NCI-H1694 treated with DMSO at 0.1 percent for 48 hours (cell line): ENCODE results near the gene TDG.
"Not testable (repeated sequence)": the region's sequence is repeated elsewhere in the genome, so short reads cannot be mapped to it uniquely, and the experiment has no call there.

Source experiments
- DNase-seq: peaks from one replicate; lab custom pipeline; 2025; lab: John Stamatoyannopoulos, UW

The TDG gene

DNA sequence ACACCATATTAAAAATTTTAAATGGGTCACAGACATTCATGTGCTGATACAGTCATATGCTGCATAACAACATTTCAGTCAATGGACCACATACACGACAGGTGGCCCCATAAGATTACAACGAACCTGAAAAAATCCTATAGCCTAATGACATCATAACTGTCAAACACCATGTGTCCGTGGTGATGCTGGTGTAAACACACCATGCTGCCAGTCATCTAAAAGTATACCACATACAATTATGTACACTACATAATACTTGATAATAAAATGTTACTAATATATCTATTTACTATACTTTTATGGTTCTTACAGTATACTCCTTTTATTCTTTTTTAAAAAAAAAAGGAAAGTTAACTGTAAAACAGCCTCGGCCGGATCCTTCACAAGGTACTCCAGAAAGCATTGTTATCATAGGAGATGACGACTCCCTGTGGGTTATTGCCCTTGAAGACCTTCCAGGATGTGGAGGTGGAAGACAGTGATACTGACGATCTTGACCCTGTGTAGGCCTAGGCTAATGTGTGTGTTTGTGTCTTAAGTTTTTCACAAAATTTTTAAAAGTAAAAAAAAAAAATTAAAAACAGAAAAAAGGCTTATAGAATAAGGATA, 5.0 kb upstream of the TDG start:
- DNase-seq: no peak

DNA sequence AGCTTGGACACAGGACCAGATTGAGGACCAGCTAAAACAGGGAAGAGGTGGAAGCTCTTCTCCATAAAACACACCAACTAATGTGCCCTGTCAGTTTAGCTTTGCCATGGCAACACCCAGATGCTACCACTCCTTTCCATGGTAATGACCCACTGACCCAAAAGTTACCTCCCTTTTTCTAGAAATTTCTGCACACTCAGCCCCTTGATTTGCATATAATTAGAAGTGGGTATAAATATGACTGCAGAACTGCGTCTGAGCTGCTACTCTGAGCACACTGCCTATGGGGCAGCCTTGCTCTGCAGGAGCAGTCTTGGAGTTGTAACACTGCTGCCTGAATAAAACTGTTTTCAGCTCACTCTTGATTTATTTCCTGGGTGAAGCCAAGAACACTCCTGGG, 3.2 kb upstream of the TDG start:
- no peak for DNase-seq

DNA sequence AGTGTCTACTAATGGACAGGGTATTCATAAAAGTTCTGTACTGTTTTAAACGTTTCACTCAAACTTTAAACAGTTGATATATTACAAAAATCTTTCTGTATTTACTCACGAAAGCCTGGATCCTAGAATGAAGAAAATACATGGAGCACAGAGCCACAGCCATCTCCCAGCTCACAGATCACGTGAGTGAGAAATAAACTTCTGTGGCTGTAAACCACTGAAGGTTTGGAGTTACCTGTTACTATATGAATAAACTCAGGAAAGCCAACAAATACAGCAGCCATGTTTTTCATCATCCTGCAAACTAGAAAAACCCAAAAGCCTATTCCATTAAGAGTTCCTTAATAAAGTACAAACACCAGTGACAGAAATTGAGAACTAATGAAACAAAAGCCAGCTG, 867 bp upstream of the TDG start:
- no peak for DNase-seq

DNA sequence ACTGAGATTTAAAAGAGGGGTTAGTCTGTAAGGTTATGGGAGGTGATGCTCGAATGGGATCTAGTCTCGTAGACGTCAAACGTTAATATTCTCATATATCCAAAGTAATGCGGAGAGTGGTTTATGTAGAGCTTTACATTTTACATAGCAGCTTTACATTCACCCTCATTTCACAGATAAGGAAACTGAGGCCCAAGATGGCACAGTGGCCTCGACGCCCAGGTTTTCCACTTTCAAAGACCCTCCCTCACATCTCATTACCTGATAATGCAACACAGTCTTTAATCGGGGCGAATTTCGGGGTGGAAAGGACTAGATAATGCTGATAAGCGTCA, 450 bp upstream of the TDG start:
- DNase-seq: no peak

DNA sequence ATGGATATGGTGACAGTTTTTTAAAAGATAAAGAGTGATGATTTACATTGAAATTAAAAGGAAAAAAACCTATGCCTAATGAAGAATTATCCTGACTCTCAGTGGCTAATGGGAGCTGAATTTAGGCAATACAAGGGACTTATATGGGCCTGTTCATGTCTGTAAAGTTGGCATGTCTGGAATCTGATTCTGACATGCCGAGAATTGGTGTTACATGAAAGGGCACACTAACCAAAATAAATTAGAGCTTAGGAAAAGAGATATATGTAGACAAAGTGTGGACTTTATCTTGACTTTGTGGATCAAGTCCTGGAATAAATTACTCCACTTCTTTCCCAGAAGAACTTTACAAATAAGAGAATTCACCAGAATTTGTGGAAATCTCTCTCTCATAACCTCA, 1.1 kb downstream of the TDG start:
- no peak for DNase-seq

DNA sequence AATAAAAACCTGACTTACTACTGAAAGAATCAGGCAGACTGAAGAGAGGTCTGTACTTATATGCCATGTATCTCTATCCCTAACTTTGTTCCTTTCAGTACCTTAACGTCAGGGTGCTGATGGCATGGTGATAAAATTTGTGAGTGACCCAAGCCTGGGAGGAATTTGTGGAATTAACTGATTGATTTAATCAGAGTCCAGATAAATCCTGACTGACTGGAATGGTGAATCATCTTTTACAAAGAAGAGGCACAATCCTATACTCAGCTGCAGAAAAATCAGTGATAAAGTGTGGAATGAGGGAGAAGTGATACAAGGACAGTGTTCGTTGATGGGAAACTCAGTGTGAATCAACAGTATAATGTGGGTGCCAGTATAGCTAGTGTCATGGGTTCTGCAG, 3.7 kb downstream of the TDG start:
- no peak for DNase-seq

DNA sequence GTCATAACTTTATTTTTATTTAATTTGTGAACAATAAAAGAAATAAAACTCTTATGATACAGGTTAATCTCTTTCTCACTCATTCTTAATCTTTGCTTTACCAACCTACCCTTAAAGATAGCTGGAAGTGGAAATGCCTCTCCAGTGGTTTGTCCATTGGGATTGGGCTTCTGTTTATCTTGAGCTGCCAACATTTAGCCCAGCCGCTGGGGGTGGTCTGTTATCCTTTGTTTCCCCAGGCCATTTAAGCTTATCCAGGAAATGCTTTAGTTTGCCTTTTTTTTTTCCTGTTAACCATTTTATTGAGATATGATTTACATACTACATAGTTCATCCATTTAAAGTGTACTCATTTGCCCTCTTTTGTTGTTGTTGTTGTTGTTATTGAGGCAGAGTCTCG, 8.2 kb downstream of the TDG start:
- no peak for DNase-seq

DNA sequence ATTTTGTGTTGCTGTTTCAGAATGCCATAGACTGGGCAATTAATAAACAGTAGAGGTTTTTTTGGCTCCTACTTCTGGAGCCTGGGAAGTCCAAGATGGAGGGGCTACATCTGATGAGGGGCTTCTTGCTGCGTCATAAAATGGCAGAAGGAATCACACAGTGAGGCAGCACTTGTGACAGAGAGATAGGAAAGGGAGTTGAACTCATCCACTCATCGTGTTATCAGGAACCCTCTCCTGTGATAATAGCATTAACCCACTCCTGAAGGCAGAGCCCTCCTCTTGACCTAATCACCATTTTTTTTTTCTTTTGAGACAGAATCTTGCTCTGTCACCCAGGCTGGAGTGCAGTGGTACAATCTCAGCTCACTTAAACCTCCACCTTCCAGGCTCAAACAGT, 9.7 kb downstream of the TDG start:
- no peak for DNase-seq

DNA sequence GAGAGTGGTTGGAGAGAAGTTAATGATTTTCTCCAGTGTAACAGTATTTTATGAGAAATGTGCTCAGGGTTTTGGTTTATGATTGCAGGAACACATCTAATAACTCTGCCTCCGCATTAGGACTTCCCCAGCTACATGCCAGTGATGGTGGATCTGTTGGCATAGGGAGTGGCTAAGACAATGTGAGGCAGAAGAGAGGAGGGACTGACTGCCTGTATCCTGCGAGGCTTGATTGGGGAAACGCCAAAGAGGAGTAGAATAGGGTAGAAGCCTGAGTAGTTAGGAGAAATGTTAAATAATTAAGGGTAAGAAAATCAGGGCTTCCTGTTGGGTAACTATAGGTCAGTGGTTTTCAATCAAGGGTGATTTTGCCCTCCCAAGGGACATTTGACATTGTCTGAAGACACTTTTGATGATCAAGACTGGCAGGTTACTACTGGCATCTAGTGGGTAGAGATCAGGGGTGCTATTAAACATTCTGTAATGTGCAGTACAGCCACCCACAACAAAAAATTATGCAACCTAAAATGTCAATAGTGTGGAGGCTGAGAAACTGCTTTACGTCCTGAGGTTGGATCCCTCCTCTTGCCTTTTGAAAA, 12.8 kb downstream of the TDG start:
- no peak for DNase-seq

DNA sequence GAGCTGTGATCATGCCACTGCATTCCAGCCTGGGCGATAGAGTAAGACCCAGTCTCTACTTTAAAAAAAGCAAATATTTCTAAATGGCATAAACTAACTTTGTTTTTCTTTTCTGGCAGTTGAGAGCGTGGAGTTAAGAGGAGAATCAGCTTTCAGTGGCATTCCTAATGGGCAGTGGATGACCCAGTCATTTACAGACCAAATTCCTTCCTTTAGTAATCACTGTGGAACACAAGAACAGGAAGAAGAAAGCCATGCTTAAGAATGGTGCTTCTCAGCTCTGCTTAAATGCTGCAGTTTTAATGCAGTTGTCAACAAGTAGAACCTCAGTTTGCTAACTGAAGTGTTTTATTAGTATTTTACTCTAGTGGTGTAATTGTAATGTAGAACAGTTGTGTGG, 21.2 kb downstream of the TDG start:
- DNase-seq: no peak

DNA sequence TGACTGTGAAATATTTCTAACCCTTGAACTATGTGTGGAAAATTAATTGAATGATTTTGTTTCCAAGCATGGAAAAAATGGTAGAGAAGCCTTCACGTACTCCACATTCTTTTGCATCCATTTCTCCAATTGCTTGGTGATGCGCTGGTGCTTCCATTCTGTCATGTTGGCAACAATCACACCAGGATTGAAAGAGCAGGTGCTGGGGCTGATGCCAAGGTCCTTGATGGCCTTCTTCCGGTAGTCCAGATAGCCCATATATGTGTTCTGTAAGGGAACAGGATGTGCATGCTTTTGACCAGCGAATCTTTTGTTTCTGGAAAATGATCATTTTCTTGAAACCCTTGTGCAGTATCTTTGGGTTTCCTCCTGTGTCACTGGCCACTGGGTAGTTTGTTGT, 28.6 kb downstream of the TDG start:
- no peak for DNase-seq

DNA sequence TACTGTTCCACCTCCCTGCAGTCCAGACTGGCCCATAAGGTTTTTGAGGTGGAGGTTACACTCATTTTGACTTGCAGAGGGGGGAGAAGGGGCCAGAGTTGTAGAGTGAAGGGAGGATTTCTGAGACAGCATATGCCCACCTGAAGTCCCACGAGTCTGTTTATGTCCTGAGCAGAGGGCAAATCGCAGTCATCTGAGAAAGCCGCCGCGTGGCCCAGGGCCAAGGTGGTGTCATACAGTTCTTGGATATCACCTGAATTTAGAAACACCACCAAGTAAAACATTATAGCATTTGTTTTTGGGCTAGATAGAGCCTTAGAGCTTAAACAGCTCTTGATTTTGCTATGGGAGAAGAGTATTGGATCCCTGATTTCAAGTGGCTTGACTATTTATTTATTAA, 30.9 kb downstream of the TDG start:
- no peak for DNase-seq

DNA sequence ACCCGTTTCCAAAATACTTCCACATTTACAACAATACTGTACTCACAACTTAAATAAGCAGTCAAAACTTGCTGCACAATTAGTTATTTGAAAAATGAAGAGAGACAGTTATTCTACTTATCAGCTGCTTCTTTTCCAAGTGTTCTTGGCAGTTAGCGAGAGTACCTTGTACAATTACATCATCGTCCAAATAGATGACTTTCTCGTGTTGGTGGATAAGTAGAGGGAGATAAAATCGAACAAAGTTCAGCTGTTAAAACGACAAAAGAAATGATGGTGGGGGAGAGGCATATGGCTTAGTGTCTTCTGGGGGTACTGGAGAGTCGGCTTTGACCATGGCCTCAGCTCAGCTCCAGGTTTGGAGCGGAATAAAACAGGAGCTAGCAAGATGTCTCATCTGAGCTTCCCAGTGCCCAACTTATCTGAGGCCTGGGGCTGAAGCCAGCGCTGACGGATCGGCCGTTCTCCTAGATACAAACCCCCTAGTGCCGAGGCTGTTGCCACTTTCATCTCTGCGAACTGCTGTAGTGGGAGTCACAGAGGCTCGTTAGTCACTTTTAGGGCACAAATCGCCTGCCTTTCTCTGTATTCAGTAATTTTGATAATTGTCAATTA, 31.7 kb downstream of the TDG start:
- no peak for DNase-seq

DNA sequence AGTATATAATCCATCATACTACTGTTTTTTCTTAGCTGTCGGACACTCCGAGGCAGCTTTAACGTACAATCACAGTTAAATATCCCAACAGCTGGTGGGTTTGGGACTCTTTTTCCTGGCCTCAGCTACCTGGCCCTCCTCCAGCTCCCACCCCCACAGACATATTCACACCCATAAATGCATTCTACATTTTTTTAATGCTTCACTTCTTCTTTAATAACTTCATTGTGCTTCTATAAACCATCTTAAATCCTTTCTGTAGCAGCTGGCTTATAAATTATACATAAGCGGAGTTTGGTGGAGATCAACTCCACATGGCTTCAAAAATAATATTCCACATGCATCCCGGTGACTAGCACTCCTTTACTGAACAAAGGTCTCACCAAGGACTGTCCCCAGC, 33.3 kb downstream of the TDG start:
- no peak for DNase-seq

DNA sequence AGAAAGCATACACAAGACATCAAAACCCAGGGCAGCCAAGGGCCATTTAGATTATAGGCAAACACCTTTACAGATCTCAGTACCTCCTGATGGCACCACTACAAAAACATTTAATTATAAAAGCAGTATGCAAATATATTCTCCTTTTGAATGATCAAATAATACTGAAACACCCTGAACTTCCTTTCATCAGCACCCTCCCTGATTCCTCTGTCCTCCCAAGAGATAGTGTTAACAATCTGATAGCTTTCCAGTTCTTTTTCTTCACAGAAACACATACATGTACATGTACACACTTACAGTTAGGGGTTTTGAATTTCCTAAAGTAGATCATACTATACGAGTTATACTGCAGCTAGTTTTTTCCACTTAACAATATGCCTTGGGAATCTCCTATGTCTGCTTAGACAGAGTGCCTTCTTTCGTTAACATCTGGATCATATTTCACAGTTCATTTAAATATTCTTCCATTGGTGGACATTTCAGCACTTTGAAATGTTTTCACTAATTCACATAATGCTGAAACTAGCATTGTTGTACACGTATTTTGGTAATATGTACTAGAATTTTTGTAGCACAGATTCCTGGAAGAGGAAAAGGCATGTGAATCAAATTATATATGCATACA, 35.2 kb downstream of the TDG start:
- DNase-seq: no peak

DNA sequence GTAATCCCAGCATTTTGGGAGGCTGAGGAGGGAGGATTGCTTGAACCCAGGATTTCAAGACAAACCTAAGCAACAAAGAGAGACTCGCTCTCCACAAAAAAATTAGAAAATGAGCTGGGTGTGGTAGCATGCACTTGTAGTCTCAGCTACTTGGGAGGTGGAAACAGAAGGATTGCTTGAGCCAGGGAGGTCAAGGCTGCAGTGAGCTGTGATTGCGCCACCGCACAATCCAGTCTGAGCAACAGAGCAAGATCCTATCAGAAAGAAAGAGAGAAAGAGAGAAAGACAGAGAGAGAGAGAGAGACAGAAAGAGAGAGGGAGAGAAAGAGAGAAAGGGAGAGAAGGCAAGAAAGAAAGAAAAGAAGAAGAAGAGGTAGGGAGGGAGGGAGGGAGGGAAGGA, 37.0 kb downstream of the TDG start:
- no peak for DNase-seq

DNA sequence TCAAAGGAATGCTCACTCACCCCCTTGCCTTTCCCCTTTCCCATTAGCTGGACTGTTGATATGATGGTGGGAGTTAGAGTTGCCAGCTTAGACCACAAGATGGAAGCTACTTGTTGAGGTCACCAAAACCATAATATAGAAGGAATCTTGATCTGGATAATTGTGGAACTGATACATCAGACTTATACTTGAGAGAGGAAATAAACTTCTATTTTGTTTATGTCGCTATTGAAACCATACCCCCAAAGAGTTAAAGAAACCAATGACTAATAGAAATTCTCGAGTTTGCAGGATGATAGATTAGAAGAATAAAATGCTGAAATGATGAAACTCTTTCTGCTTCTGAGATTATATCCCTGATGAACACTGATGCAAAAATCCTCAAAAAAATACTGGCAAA, 37.9 kb downstream of the TDG start:
- DNase-seq: no peak

DNA sequence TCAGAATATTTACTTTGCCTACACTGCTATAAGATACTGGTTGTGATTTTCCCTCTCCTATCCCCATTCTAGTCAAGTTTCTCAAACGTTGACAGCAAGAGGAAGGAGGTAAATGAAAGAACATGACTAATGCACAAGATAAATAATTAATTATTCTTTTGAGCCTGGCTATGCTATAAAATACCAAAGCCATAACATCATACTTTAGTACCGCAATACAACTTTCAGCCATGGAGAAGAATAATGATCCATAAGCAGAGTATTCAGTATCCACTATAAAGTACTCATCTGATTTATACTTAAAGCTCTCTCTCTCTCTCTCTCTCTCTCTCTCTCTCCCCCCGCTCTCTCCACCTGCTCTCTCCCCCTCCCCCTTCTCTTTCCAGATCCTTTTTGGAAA, 41.3 kb downstream of the TDG start:
- no peak for DNase-seq

DNA sequence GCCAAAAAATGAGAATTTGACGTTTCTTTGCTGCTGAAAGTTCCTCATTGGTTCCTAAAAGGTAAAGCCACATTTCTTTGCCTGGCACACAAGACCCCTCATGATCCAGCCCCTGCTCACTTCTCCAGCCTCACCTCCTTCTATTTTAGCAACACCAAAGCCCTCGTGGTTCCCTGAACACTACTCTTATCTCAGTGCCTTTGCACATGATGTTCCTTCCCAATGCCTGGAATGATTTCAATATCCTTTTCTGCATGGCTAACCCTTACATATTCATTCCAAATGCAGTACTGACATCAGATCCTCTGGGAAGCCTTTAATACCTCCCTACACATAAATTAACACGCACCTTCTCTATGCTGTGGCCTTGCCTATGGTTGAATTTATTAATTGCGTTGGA, 44.4 kb downstream of the TDG start:
- no peak for DNase-seq

DNA sequence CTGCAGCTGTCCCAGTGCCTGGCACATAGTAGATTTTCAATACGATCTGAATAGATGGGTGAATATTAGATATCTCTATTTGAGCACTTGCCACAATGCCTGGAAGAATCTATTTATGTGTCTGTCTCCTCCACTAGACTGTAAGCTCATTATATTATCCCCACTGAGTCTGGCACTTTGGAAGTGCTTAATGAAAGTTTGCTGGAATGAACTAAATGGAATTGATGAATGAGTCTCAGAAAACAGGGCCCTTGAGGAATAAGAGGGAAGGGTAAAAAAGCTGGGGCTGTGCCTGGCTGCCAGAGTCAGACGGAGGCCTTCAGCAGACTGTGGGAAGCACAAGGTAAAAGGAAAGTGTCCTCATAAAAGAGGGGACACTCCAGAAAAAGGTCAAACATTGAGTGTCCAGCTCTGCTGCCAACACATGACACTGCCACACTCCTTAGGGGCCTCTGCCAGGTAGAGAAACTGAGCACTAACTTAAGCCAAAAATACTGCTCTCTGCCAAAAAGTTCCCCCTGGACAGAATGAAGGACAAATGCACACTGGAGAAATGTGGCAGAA, 45.0 kb downstream of the TDG start:
- DNase-seq: no peak

DNA sequence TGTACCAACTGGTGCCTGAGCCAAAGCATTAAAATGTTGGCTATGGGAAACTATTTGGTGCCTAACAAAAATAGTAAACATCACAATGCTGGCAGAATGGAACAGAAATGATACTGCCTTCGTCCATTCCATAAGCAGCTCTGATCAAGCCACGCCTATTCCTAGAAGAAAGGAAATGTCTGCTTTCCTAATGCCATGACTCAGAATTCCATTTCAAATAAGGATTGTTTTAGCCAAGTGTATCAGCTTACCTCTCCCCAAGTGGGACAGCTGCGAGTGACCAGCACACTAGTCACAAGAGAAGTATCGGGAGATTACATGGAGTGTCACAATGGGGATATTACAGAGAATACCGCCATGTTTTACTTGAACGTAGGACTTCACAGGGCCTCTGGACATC, 45.6 kb downstream of the TDG start:
- DNase-seq: no peak

DNA sequence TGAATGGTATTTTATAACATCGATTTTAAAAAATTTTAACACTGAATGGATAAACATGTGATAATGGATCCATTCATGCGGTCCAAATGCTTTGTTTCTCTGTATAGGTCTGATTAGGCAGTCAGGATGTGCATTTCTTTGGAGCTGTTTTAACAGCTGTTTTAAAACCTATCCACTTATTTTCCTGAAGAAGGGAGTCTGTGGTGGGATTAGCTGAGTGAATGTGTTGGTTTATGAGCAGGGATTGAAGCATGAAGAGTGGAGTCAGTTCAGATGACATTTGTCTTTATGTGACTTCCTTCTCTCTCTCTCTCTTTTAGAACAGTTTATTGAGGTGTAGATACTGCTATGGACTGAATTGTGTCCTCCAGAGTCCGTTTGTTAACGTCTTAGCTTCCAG, 46.7 kb downstream of the TDG start:
- no peak for DNase-seq

DNA sequence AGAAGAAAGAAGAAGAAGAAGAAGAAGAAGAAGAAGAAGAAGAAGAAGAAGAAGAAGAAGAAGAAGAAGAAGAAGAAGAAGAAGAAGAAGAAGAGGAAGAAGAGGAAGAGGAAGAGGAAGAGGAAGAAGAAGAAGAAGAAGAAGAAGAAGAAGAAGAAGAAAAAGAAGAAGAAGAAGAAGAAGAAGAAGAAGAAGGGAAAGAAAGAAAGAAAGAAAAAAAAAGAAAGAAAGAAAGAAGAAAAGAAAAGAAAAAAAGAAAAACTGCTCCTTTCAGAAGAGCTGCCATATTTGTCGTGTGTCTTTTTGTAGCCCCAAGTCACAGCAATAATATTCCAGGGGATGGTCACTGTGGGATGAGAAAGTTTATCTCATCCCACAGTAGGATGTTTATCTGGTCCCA, 56.2 kb downstream of the TDG start:
- not testable (repeated sequence) for DNase-seq

DNA sequence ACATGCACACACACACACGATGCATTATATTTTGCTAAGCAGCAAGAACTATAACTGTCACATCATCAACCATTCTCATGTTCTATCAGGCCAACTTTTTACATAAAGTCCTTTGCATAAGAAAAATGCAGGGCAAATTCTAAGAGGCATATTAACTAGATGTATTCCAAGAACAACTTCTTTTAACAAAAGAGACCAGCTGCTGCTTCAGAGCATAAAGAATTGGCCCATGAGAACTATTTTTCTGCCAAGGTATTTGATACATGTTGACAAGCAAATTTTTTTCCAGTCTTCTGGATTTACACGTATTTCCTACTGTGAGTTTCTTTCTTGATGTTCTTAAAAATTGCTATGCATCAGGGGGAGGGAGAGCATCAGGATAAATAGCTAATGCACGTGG, 57.1 kb downstream of the TDG start:
- no peak for DNase-seq
